Psoas muscle (tissue), 8 donors: Measurements from ENCODE around the gene ANXA6. TPM values are rescaled to one million over a fixed set of nuclear protein-coding genes. Genes with fewer than 3 reads are reported as not detected.

Source experiments
- ATAC-seq, 4 donors: fragments of 200-7000 bp; cut with Tn5 transposase; one replicate each; pipeline ENCODE4 v1.9.1; 2020; ENCODE audit warnings: moderate library complexity in 3 of 4, mild to moderate bottlenecking in 2 of 4
- DNase-seq, 2 donors: peaks; one replicate each; pipeline ENCODE4 v3.0.0-alpha.2; 2020
- H3K27ac ChIP-seq: fragments of 200-600 bp; one replicate; pipeline ENCODE4 v1.8.0; 2022
- H3K27me3 ChIP-seq, 3 donors: fragments of 200-600 bp in 1 of 3; one replicate each; pipeline versions ENCODE4 v1.6.1 to v1.8.0; 2013 to 2022; ENCODE audit warnings: low read length in 2 of 3, mild to moderate bottlenecking in 2 of 3, moderate library complexity in 1 of 3; ENCODE audit not compliant: insufficient read depth in 3 of 3
- H3K36me3 ChIP-seq, 2 donors: fragments of 200-600 bp in 1 of 2; one replicate each; pipeline versions ENCODE4 v1.6.1 to v1.8.0; 2013 to 2022; ENCODE audit warnings: low read depth in 1 of 2, mild to moderate bottlenecking in 1 of 2, moderate library complexity in 1 of 2; ENCODE audit not compliant: insufficient read depth in 1 of 2
- H3K4me1 ChIP-seq: fragments of 200-600 bp; one replicate; pipeline ENCODE4 v1.8.0; 2022
- H3K4me3 ChIP-seq: fragments of 200-600 bp; one replicate; pipeline ENCODE4 v1.8.0; 2022; ENCODE audit warnings: mild to moderate bottlenecking
- H3K9me3 ChIP-seq: fragments of 200-600 bp; one replicate; pipeline ENCODE4 v1.8.0; 2022
- WGBS, 3 donors: extraction: QIAGEN DNeasy Blood & Tissue Kit; methylation state at CpG; one replicate each; pipeline versions ENCODE4 v1.1.6 to v1.1.7; 2013; 5-methylcytosine and 5-hydroxymethylcytosine counted together
- intact Hi-C, 2 donors: fragments of 100-400 bp; cut with DNase I; formaldehyde crosslinking; loops; one replicate each; pipeline versions ENCODE4 v1.11.0 to v1.14.2; 2022
- polyA plus RNA-seq, 3 donors: library from polyadenylated mRNA; stranded (reverse); fragments of 200-250 nt; gene quantifications; one replicate each; pipeline ENCODE4 v1.2.3, GENCODE V29; 2013
- total RNA-seq, 4 donors: library from RNA; stranded (reverse); fragmentation: NEBNext Ultra II Directional in 2 of 4; extraction: Animal tissue kit (Norgen Biotek cat#: 25700) in 2 of 4; gene quantifications; one replicate each; pipeline versions ENCODE4 v1.2.1 to v1.2.4, GENCODE V29; 2021 to 2023
- TF ChIP-seq, protein P1 (sequence below): fragments of 200-600 bp; IDR thresholded peaks from one replicate; pipeline ENCODE4 v1.8.0; 2022; ENCODE audit warnings: antibody characterized with exemption
- donor health status: healthy with polysubstance abuse.
- donor health status: DM: no; HTN: no; CAD: no; lungs with moderate emphysema.
- donor health status: Bipolar disorder and iron deficiency.
- donor health status: healthy.
- donor health status: DM: yes; HTN: yes; CAD: no.
- donor health status: DM: no; HTN: no; CAD: no.
- donor health status: DM: no; HTN: no; CAD: no.
- donor health status: DM: yes; HTN: yes; CAD: no.

The ANXA6 gene
- total and polyA plus RNA-seq, 7 donors: 81.4 to 234 (median 133) TPM

DNA sequence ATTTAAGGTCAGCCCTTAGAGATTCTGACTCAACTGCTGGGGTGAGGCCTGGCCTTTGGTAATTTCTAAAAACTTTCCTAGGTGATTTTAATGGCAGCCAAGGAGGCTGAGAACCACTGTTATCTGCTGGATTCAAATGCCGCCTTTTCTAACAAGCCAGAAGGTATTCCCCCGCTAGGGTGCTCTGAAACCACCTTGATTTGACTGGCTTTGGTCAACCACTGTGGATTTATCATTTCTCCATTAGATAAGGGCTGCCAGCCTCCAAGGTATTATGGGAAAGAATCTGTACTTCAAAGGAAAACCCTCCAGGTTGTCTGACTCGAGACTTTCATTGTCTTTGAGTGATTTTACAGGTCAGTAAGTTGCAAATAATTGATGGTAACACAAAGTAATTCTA is 4.3 kb downstream of the ANXA6 start:
- H3K27ac ChIP-seq: peak overlapping the region; percentile 25
- no peak for ATAC-seq
- H3K9me3 ChIP-seq: no peaks in the 10 kb centered on the region
- intact Hi-C loops: no loop called here
- H3K36me3 ChIP-seq: peaks cover 0 to 3% of the 10 kb centered on the region in 2 donors
- H3K4me1 ChIP-seq: peaks cover 69% of the 10 kb centered on the region
- no peak overlapping the region for H3K4me3 ChIP-seq
- WGBS, 3 donors: 87 to 91% (median 88%) methylated on average over 3 of the region's 3 CpGs
- TF ChIP-seq, protein P1, sequence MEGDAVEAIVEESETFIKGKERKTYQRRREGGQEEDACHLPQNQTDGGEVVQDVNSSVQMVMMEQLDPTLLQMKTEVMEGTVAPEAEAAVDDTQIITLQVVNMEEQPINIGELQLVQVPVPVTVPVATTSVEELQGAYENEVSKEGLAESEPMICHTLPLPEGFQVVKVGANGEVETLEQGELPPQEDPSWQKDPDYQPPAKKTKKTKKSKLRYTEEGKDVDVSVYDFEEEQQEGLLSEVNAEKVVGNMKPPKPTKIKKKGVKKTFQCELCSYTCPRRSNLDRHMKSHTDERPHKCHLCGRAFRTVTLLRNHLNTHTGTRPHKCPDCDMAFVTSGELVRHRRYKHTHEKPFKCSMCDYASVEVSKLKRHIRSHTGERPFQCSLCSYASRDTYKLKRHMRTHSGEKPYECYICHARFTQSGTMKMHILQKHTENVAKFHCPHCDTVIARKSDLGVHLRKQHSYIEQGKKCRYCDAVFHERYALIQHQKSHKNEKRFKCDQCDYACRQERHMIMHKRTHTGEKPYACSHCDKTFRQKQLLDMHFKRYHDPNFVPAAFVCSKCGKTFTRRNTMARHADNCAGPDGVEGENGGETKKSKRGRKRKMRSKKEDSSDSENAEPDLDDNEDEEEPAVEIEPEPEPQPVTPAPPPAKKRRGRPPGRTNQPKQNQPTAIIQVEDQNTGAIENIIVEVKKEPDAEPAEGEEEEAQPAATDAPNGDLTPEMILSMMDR: no peak
- no peaks in the 10 kb centered on the region for H3K27me3 ChIP-seq
- DNase-seq: no peak

DNA sequence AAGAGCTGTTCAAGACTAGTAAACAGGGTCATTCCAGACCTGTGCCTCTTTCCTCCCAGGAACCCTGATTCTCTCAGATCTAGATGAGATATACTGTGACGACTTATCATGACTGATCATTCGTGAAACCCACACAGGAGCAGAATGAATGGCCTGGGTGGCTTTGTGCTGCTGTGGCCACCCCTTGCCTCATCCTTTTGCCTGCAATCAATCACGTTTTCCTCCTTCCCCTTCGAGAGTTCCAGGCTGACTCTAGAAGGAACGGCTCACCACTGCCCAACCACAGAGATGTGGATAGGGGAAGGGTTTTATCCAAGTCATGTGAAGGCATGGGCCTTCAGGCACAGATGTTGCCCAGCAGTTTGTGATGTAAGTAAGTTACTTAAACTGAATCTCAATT is 5.8 kb downstream of the ANXA6 start:
- intact Hi-C loops: no loop called here
- WGBS, 3 donors: 45 to 58% (median 51%) methylated on average over 5 of the region's 5 CpGs

DNA sequence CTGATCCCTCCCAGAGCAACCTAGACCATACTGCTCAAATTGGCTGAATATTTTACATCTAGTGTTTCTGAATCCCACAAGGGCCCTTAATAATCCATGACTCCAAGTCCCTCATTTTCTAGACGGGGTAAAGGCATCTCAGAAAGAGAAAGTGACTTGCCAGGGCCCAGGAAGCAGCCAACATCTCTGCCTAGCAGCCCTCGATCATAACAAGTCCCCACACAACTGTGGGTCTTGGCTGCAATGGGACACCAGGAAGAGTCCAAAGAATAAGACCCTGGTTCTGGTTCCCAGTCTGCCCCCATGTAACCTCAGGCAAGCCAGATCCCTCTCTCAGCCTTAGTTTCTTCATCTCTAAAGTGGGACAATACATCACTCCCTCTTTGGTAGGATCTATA is 6.3 kb downstream of the ANXA6 start:
- ATAC-seq (no peak), DNase-seq (no peak)
- Histone ChIP-seq H3K36me3 (peaks cover 0 to 10% of the 10 kb centered on the region in 2 donors), H3K4me1 (peaks cover 86% of the 10 kb centered on the region), H3K27ac (peak overlapping the region; percentile 62), H3K4me3 (no peak overlapping the region), H3K9me3 (no peaks in the 10 kb centered on the region), H3K27me3 (no peaks in the 10 kb centered on the region)
- intact Hi-C loops: no loop called here
- 12 to 19% (median 14%) methylated on average over 2 of the region's 2 CpGs for WGBS, 3 donors
- TF ChIP-seq, protein P1: no peak

More for the DNA sequence above, 5.8 kb downstream of the ANXA6 start:
- Histone ChIP-seq H3K4me3 (no peak overlapping the region), H3K27ac (peak overlapping the region; percentile 62), H3K4me1 (peaks cover 81% of the 10 kb centered on the region), H3K9me3 (no peaks in the 10 kb centered on the region), H3K27me3 (no peaks in the 10 kb centered on the region), H3K36me3 (peaks cover 0 to 7% of the 10 kb centered on the region in 2 donors)
- ATAC-seq (peak in 1 of 4 donors; percentile 14), DNase-seq (no peak)
- TF ChIP-seq, protein P1: no peak

DNA sequence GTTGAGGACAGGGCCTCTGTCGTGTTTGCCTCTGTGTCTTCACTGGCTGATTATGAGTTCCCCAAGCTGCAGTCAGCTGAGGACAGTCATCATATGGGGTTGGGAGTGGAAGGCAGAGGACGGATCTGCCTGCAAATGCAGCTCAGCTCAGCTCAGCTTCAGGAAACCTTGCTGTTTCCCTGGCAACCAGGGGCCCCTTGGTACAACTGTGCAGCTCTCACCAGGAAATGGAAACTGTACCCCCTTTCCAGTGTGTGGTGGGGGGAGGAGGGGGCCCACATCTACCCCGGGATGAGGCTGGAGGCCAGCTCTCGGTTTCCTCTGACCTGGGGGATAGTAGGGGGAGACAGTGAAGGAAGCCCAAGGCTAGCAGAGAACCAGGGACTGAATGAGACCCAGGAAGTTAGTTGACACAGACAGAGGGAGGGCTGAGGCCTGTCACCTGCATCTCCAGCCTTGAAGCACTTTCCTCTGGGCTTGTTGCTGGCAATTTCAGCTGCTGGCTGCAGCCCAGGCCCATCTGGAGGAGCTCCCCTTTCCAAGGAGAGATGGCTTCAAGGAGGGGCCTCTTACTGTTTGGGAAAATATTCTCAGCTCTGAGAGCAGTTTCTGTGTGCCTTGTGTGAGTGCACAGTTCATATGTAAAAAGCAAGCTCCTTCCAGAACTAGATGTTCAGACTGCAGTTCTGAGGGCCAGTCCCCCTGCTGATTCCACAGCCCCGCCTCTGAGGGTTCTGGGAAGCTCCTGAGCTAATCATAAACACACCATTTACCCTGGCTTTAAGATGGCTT is 6.9 kb downstream of the ANXA6 start:
- intact Hi-C loops: no loop called here
- ATAC-seq (peak in 3 of 4 donors; percentile 4 to 35 (median 16)), DNase-seq (peak in 1 of 2 donors; percentile 73)
- Histone ChIP-seq H3K27me3 (no peaks in the 10 kb centered on the region), H3K4me3 (no peak overlapping the region), H3K4me1 (peaks cover 86% of the 10 kb centered on the region), H3K27ac (peak overlapping the region; percentile 62), H3K9me3 (no peaks in the 10 kb centered on the region), H3K36me3 (peaks cover 0 to 10% of the 10 kb centered on the region in 2 donors)
- TF ChIP-seq, protein P1: no peak
- WGBS, 3 donors: 33 to 41% (median 38%) methylated on average over 5 of the region's 5 CpGs
